ENCODE results near the gene CNTFR. TPM values are rescaled to one million over a fixed set of nuclear protein-coding genes. Genes with fewer than 3 reads are reported as not detected.

The CNTFR gene
- total RNA-seq, 6 experiments from 2014 or later, result 0.71 to 12.5 (median 3.4) TPM

GRCh38 chr9:34507556-34507955 lies 82.0 kb downstream of the CNTFR start:
- intact Hi-C loops (cut with DNase I), result no loop called here
- Histone ChIP-seq H3K36me3 (no peaks in the 10 kb centered on the region), H3K4me3 (no peak overlapping the region), H3K27ac (no peak overlapping the region), H3K27me3 (no peaks in the 10 kb centered on the region), H3K4me1 (peaks cover 0 to 4% (median 0%) of the 10 kb centered on the region in 4 donors), H3K9me3 (no peaks in the 10 kb centered on the region)
- 87% methylated on average over 3 of the region's 5 CpGs for WGBS (ENCODE audit: insufficient coverage, low coverage, low lambda C conversion rate, missing lambda C conversion rate)
- ATAC-seq (no peak), DNase-seq (peak in 1 of 3 donors; percentile 29)
- TF ChIP-seq POLR2A (IDR thresholded peaks at IDR 0.05) (no peak), CTCF (IDR thresholded peaks at IDR 0.05) (no peak)

DNA sequence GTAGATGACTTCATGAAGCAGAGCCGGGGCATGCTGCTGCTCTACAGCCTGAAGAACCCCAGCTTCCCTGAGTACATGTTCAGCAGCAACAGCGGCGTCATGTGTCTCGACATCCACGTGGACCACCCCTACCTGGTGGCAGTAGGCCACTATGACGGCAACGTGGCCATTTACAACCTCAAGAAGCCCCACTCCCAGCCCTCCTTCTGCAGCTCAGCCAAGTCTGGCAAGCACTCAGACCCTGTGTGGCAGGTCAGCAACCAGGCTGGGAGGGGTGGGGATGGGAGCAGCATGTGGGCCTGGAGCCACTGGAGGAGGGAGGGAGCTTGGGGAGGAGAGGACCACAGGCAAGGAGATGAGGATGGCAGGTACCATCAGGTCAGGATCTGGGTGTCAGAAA lies 82.9 kb downstream of the CNTFR start:
- ATAC-seq (no peak), DNase-seq (peak in 1 of 3 donors; percentile 35)
- H3K36me3 ChIP-seq, result no peaks in the 10 kb centered on the region
- no peak overlapping the region for H3K4me3 ChIP-seq
- intact Hi-C loops (cut with DNase I), result no loop called here
- no peaks in the 10 kb centered on the region for H3K9me3 ChIP-seq
- WGBS (ENCODE audit: insufficient coverage, low coverage, low lambda C conversion rate, missing lambda C conversion rate), result no CpG with 5 or more reads among the region's 7 CpGs
- H3K4me1 ChIP-seq, result no peaks in the 10 kb centered on the region
- no peaks in the 10 kb centered on the region for H3K27me3 ChIP-seq
- TF ChIP-seq CTCF (IDR thresholded peaks at IDR 0.05) (no peak), POLR2A (IDR thresholded peaks at IDR 0.05) (no peak)
- no peak overlapping the region for H3K27ac ChIP-seq

DNA sequence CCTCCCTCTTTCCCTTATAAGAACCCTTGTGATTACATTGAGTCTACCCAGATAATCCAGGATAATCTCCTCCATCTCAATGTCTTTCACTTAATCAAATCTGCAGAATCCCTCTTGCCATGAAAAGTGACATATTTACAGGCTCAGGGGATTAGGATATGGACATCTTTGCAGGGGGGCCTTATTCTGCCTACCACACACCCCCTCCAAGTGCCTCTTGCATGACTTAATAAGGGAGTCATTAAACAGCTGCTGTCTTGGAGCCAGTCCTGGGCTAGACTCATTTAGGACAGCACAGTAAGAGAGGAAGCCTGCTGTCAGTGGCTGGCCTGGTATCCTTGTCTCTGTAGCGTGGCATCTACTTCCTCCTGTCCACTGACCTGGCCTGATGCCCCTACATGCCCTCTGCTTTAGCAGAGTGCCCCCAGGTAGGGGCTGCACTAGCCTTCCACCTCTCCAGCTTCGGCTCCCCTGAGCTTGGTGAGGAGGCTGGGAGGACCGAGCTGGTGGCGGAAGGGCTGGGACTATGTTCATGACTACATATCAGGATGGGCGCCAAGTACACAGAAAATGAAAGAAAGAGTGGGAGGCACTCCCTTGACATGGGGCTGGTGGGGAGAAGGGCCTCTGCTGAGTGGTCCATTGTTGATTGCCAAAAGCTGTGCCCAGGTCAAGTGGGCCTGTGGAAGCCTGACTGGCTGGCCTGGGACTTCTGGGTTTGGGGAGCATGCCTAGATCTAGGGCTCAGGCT lies 84.0 kb downstream of the CNTFR start:
- no peak overlapping the region for H3K4me3 ChIP-seq
- H3K36me3 ChIP-seq, result no peaks in the 10 kb centered on the region
- WGBS (ENCODE audit: insufficient coverage, low coverage, low lambda C conversion rate, missing lambda C conversion rate), result 75% methylated on average over 3 of the region's 5 CpGs
- no peaks in the 10 kb centered on the region for H3K4me1 ChIP-seq
- no peaks in the 10 kb centered on the region for H3K9me3 ChIP-seq
- TF ChIP-seq POLR2A (IDR thresholded peaks at IDR 0.05), result no peak
- no peak for TF ChIP-seq CTCF (IDR thresholded peaks at IDR 0.05)
- intact Hi-C loops (cut with DNase I), result no loop called here
- H3K27ac ChIP-seq, result no peak overlapping the region
- H3K27me3 ChIP-seq, result no peaks in the 10 kb centered on the region
- ATAC-seq (no peak), DNase-seq (peak in 1 of 3 donors; percentile 31)

DNA sequence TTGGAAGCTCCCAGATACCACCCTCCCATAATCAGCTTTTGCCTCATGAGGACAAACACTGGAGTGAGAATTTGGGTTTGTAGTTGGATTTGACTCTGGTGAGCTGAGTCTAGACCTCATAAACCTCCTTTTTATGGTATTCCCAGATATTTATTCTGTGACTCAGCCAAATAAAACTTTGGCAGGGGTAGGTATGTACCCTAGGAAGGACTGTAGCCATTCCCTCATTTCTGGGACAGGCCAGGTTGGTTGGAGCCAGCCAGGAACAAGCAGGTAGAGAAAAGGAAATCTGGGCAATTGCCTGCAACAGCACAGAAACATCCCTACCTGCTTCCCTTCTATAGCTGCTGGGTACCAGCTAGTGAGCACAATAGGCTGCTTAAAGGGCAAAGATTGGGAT lies 86.1 kb downstream of the CNTFR start:
- ATAC-seq (peak in 2 of 4 donors; percentile 12 to 31), DNase-seq (no peak)
- Histone ChIP-seq H3K4me1 (no peaks in the 10 kb centered on the region), H3K9me3 (no peaks in the 10 kb centered on the region), H3K36me3 (no peaks in the 10 kb centered on the region), H3K4me3 (no peak overlapping the region), H3K27ac (no peak overlapping the region), H3K27me3 (no peaks in the 10 kb centered on the region)
- intact Hi-C loops (cut with DNase I), result loop anchor here in 1 of 2 donors (5.0 kb wide), 1 partner anchor 66 kb away; no protein-coding TSS in a partner anchor
- no peak for TF ChIP-seq POLR2A (IDR thresholded peaks at IDR 0.05)
- no peak for TF ChIP-seq CTCF (IDR thresholded peaks at IDR 0.05)
